AG04450 (cell line): Measurements from ENCODE around the gene MYO18B. TPM values are rescaled to one million over a fixed set of nuclear protein-coding genes. Genes with fewer than 3 reads are reported as not detected.

ENCODE experiments used
- CTCF ChIA-PET: fragments of 300-600, 350-600 bp; formaldehyde crosslinking; extraction: SDS; loops from one replicate; lab custom pipeline; 2022; ENCODE audit warnings: antibody characterized with exemption, inconsistent platforms; lab: Charles Lee
- POLR2A ChIA-PET: fragments of 350-600 bp; formaldehyde crosslinking; extraction: SDS; loops from one replicate; lab custom pipeline; 2021; ENCODE audit warnings: antibody characterized with exemption, inconsistent platforms; lab: Yijun Ruan, JAX
- DNase-seq: peaks from one replicate; pipeline ENCODE4 v3.0.0-alpha.2; 2011; ENCODE audit warnings: low read depth, low spot score
- H3K27ac ChIP-seq: one replicate; pipeline ENCODE4 v1.5.1; 2012; ENCODE audit warnings: low read depth, low read length, control low read depth
- H3K27me3 ChIP-seq: one replicate; pipeline ENCODE4 v1.6.0; 2012; ENCODE audit warnings: low read length; ENCODE audit not compliant: control insufficient read depth, insufficient read depth
- H3K4me3 ChIP-seq: 2 replicates; pipeline ENCODE4 v1.5.1; 2011; ENCODE audit warnings: mild to moderate bottlenecking, low read depth, low read length, control low read depth
- H3K9me3 ChIP-seq: 2 replicates; pipeline ENCODE4 v1.5.1; 2012; ENCODE audit warnings: low read length; ENCODE audit not compliant: control insufficient read depth, insufficient read depth
- polyA plus RNA-seq: library from polyadenylated mRNA; depleted of rRNA; stranded (reverse); fragments of >200 nt; gene quantifications from 2 replicates; pipeline ENCODE4 v1.2.3, GENCODE V29; 2011
- TF ChIP-seq, protein P1 (sequence below): IDR thresholded peaks from 2 replicates; pipeline ENCODE4 v1.5.1; 2011; ENCODE audit warnings: low read depth, low read length, control low read depth, inconsistent platforms

The MYO18B gene
- polyA plus RNA-seq, 1 experiment: not detected

DNA sequence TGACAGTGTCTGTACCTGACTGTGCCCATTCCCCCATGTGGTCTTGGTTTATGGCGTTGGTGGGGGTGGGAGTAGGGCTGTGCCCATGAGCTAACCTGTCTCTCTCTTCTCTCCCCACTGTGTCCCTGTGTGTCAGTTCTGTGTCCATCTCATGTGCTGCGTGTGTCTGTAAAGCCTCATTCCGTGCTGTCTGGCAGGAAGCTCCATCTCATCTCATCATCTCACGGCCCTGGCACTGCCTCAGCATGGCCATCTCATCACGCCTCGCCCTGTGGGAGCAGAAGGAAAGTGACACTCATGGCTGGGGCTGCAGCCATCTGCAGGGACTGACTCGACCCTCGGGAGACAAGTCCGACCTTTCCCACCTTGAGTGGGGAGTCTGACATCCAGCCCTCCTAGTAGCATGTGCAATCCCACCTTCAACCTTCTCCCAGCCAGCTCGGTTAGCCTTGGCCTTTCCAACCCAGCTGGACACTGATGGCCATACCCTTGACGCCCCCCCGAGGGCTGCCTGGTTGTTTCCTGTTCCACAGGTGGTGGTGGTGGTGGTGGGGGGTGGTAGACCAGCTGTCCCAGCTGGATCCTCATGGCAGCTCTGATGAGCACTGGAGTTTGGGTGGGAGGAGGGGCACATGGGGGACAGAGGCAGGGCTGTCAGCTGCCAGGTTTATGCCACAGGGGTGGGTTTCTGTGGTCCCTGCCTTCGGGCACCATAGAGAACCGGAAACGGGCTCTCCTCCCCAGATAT lies 19.0 kb downstream of the MYO18B start:
- TF ChIP-seq, protein P1, sequence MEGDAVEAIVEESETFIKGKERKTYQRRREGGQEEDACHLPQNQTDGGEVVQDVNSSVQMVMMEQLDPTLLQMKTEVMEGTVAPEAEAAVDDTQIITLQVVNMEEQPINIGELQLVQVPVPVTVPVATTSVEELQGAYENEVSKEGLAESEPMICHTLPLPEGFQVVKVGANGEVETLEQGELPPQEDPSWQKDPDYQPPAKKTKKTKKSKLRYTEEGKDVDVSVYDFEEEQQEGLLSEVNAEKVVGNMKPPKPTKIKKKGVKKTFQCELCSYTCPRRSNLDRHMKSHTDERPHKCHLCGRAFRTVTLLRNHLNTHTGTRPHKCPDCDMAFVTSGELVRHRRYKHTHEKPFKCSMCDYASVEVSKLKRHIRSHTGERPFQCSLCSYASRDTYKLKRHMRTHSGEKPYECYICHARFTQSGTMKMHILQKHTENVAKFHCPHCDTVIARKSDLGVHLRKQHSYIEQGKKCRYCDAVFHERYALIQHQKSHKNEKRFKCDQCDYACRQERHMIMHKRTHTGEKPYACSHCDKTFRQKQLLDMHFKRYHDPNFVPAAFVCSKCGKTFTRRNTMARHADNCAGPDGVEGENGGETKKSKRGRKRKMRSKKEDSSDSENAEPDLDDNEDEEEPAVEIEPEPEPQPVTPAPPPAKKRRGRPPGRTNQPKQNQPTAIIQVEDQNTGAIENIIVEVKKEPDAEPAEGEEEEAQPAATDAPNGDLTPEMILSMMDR: no peak
- Histone ChIP-seq H3K27ac (no peak overlapping the region), H3K27me3 (no peaks in the 10 kb centered on the region), H3K9me3 (peaks cover 41% of the 10 kb centered on the region), H3K4me3 (no peak overlapping the region)
- POLR2A ChIA-PET: no interaction called here
- DNase-seq: no peak
- CTCF ChIA-PET: interaction anchor here (1.2 to 1.5 kb wide), 2 partner anchors 10 to 12 kb away, joined by 3 to 6 read pairs; no protein-coding TSS in a partner anchor

DNA sequence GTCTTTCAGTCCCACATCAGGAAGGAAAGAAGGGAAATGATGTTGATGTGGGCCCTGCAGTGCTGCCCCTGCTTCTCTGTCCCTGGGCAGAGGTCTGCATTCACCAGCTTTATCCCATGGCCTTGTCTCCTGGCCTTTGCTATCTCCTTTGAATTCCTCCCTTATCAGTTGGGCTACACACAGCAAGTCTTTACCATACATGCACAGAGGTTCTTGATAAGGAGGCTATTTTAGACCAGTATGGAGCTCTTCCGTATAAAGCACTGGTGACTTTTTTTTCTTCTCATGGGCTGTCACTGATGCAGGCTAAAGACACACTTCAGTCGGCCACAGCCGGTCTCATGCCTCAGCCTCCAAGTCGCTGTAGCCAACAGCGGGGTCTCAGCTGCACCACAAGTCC lies 20.2 kb downstream of the MYO18B start:
- Histone ChIP-seq H3K9me3 (peaks cover 50% of the 10 kb centered on the region), H3K27me3 (no peaks in the 10 kb centered on the region), H3K27ac (no peak overlapping the region), H3K4me3 (no peak overlapping the region)
- ChIA-PET POLR2A (no interaction called here), CTCF (interaction anchor here (1.1 kb wide), 1 partner anchor 11 kb away, joined by 11 read pairs; no protein-coding TSS in a partner anchor)
- no peak for DNase-seq
- TF ChIP-seq, protein P1: no peak

DNA sequence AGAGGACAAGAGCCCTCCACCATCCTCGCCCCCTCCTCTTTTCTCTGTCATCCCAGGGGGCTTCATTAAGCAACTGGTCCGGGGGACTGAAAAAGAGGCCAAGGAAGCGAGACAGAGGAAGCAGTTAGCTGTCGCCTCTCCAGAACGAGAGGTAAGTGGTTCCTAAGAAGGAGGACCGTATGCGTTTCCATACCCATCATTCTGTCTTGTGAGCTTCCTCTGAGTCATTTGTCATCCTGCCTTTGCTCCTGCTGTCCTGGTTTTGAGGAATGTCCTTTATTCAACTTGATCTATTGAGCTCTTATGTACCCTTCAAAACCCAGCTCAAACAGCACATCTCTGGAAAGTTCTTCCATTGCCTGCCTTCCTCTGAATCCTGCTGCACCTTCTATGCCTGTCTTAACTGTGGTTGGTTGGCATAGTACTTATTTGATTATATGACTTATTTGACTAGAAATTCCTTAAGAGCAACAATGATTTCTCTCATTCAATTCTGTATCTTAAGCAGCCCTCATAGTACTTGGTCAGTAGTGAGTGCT lies 21.3 kb downstream of the MYO18B start:
- H3K27ac ChIP-seq: no peak overlapping the region
- ChIA-PET POLR2A (no interaction called here), CTCF (no interaction called here)
- H3K4me3 ChIP-seq: no peak overlapping the region
- TF ChIP-seq, protein P1: no peak
- H3K9me3 ChIP-seq: peaks cover 52% of the 10 kb centered on the region
- no peak for DNase-seq
- no peaks in the 10 kb centered on the region for H3K27me3 ChIP-seq

DNA sequence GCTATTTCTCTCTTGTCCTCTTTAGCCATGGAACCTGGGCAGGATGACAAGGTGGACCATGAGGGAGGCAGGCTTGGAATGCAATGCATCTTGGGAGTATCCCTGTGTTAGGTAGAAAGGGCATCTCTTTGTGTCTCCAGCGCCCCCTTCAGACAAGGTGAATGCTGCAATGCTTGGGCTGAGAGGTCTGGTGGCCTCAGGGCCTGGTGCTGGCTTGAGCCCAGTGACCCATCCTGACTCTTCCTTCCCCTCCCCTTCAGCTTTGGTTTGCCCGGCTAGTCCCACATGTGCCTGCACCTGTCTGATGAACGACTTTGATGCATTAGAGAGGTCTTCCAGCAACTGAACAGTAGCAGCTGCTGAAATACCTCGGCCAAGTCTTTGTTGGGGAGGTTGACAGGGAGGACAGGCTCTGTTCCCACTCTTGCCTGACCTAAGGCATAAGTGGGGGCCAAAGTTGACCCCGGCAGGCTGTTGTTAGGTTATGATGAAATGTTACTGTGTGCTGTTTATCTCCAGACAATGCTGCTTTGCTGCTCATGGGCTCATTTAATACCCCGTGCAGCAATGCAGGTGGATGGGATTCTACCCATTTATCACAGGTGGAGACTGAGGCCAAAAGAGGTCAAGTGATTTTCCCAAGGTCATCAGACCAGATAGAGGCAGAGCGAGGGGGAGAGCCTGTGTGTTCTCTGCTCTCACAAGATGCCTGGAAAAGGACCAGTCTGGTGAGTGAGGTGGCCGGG lies 22.5 kb downstream of the MYO18B start:
- ChIA-PET POLR2A (no interaction called here), CTCF (interaction anchor here (0.8 kb wide), 1 partner anchor 8 kb away, joined by 4 read pairs; no protein-coding TSS in a partner anchor)
- H3K4me3 ChIP-seq: no peak overlapping the region
- H3K27ac ChIP-seq: no peak overlapping the region
- H3K9me3 ChIP-seq: peaks cover 62% of the 10 kb centered on the region
- DNase-seq: no peak
- TF ChIP-seq, protein P1: no peak
- H3K27me3 ChIP-seq: no peaks in the 10 kb centered on the region
